Heart left ventricle (tissue), 13 donors: ENCODE data around the gene DIAPH3.
"Not testable (repeated sequence)": the region's sequence is repeated elsewhere in the genome, so short reads cannot be mapped to it uniquely, and the experiment has no call there.

Experiments used
- POLR2A ChIP-seq, 2 donors: fragments of 450-650 bp; IDR thresholded peaks; one replicate each; pipeline ENCODE4 v1.6.1; 2017; ENCODE audit warnings: antibody characterized with exemption in 2 of 2, mild to moderate bottlenecking in 2 of 2, moderate library complexity in 2 of 2
- TF ChIP-seq, protein P1 (sequence below), 12 donors: fragments of 200-600 bp; sonication (generic) in 4 of 12; IDR thresholded peaks; one replicate each; pipeline versions ENCODE4 v1.5.0 to v1.8.0; 2018 to 2022; ENCODE audit warnings: antibody characterized with exemption in 12 of 12, mild to moderate bottlenecking in 5 of 12
- donor health status: ischemic (EF 13 %, LVEDD 7.1; RV severe dilation, severe dysfunction).
- donor health status: DM: no; HTN: yes; CAD: no.
- donor health status: DM: no; HTN: no; CAD: no.
- donor health status: ischemic (EF 25% LVEDD 6.9; RV normal size, moderate dysfunction).
- donor health status: ischemic (EF 25% LVEDD 5.7; RV mildly dilated, moderate dysfunction).
- donor health status: ischemic (EF 35%, LVEDD 5.7; RV mildly dilated, moderate dysfunction).
- donor health status: nonischemic (EF 11% LVEDD 7.7; RV severe dilation, severe dysfunction).
- donor health status: DM: yes; HTN: yes; CAD: no.
- donor health status: PGD.
- donor health status: ischemic (EF 29% LVEDD 5.4; RV normal size, mild dysfunction).
- donor health status: nonischemic (EF 23%, LVEDD 6.1; RV moderate dilation, normal function).

DNA sequence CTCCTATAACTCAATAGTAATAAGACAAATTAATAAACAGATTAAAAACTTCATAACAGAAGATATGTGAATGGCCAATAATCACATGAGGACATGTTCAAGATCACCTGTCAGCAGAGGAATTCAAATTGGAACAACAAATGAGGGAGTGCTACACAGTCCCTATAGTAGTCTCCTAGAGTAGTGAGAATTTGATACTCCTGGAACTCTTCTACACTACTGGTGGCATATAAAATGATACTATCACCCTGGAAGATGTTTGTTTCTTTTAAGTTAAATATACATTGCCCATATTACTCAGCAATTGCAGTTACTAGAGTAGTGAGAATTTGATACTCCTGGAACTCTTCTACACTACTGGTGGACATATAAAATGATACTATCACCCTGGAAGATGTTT, 115.4 kb downstream of the DIAPH3 start:
- TF ChIP-seq POLR2A (IDR thresholded peaks at IDR 0.05) = not testable (repeated sequence)
- TF ChIP-seq, protein P1, sequence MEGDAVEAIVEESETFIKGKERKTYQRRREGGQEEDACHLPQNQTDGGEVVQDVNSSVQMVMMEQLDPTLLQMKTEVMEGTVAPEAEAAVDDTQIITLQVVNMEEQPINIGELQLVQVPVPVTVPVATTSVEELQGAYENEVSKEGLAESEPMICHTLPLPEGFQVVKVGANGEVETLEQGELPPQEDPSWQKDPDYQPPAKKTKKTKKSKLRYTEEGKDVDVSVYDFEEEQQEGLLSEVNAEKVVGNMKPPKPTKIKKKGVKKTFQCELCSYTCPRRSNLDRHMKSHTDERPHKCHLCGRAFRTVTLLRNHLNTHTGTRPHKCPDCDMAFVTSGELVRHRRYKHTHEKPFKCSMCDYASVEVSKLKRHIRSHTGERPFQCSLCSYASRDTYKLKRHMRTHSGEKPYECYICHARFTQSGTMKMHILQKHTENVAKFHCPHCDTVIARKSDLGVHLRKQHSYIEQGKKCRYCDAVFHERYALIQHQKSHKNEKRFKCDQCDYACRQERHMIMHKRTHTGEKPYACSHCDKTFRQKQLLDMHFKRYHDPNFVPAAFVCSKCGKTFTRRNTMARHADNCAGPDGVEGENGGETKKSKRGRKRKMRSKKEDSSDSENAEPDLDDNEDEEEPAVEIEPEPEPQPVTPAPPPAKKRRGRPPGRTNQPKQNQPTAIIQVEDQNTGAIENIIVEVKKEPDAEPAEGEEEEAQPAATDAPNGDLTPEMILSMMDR (IDR thresholded peaks at IDR 0.05) = not testable (repeated sequence)
